ENCODE results near the gene C2orf76.

C2orf76 gene

GRCh38 chr2:119337749-119338148 is 28.9 kb downstream of the C2orf76 start:
- DNase-seq: no peak

GRCh38 chr2:119333833-119334232 is 32.8 kb downstream of the C2orf76 start:
- DNase-seq: no peak

GRCh38 chr2:119333360-119333759 is 33.3 kb downstream of the C2orf76 start:
- no peak for DNase-seq

GRCh38 chr2:119332953-119333352 is 33.7 kb downstream of the C2orf76 start:
- no peak for DNase-seq

- DNase-seq: no peak
Observed at GRCh38 chr2:119327431-119327830, 39.2 kb downstream of the C2orf76 start.

- no peak for DNase-seq
Observed at GRCh38 chr2:119326938-119327337, 39.7 kb downstream of the C2orf76 start.

- no peak for DNase-seq
Observed at GRCh38 chr2:119324685-119325270, 41.9 kb downstream of the C2orf76 start.

GRCh38 chr2:119323459-119323858 is 43.2 kb downstream of the C2orf76 start:
- no peak for DNase-seq

- DNase-seq: no peak
Observed at GRCh38 chr2:119319593-119319992, 47.0 kb downstream of the C2orf76 start.

GRCh38 chr2:119317554-119317953 is 49.1 kb downstream of the C2orf76 start:
- DNase-seq: no peak

GRCh38 chr2:119316066-119316465 is 50.6 kb downstream of the C2orf76 start:
- no peak for DNase-seq

GRCh38 chr2:119315241-119315925 is 51.3 kb downstream of the C2orf76 start:
- no peak for DNase-seq

- no peak for DNase-seq
Observed at GRCh38 chr2:119311831-119312230, 54.8 kb downstream of the C2orf76 start.

- DNase-seq: no peak
Observed at GRCh38 chr2:119311371-119311770, 55.3 kb downstream of the C2orf76 start.

- no peak for DNase-seq
Observed at GRCh38 chr2:119308793-119309330, 57.8 kb downstream of the C2orf76 start.

- no peak for DNase-seq
Observed at GRCh38 chr2:119307419-119308140, 59.1 kb downstream of the C2orf76 start.

GRCh38 chr2:119306196-119306590 is 60.4 kb downstream of the C2orf76 start:
- no peak for DNase-seq

GRCh38 chr2:119305497-119306195 is 61.0 kb downstream of the C2orf76 start:
- DNase-seq: no peak

GRCh38 chr2:119304847-119305246 is 61.8 kb downstream of the C2orf76 start:
- DNase-seq: no peak

- DNase-seq: no peak
Observed at GRCh38 chr2:119301413-119301812, 65.2 kb downstream of the C2orf76 start.

- no peak for DNase-seq
Observed at GRCh38 chr2:119295688-119296375, 70.8 kb downstream of the C2orf76 start.

- DNase-seq: no peak
Observed at GRCh38 chr2:119294671-119295070, 72.0 kb downstream of the C2orf76 start.

- DNase-seq: no peak
Observed at GRCh38 chr2:119293900-119294299, 72.7 kb downstream of the C2orf76 start.
